Vagina (tissue), 2 donors: ENCODE measurements around the gene FAM163A. TPM values are rescaled to one million over a fixed set of nuclear protein-coding genes. Genes with fewer than 3 reads are reported as not detected.
A peak's percentile ranks its signal among the peaks of the same experiment; 100 is the strongest.
"Not testable (repeated sequence)": the region's sequence is repeated elsewhere in the genome, so short reads cannot be mapped to it uniquely, and the experiment has no call there.

Experiments
- DNase-seq, 2 donors: peaks; one replicate each; pipeline ENCODE4 v3.0.0-alpha.2; 2017; ENCODE audit errors: extremely low spot score in 2 of 2
- H3K27ac ChIP-seq: fragments of 200-600 bp; sonication (generic); one replicate; pipeline ENCODE4 v1.5.1; 2019
- H3K27me3 ChIP-seq: fragments of 200-600 bp; sonication (generic); one replicate; pipeline ENCODE4 v1.5.1; 2019
- H3K36me3 ChIP-seq, 2 donors: fragments of 200-600 bp; sonication (generic); one replicate each; pipeline ENCODE4 v1.5.1; 2017 to 2019
- H3K4me1 ChIP-seq: fragments of 200-600 bp; sonication (generic); one replicate; pipeline ENCODE4 v1.5.1; 2019
- H3K4me3 ChIP-seq, 2 donors: fragments of 200-600 bp; sonication (generic); 1 replicate in 1 of 2; 2 replicates in 1 of 2; pipeline ENCODE4 v1.5.1; 2016 to 2019
- H3K9me3 ChIP-seq: fragments of 200-600 bp; sonication (generic); one replicate; pipeline ENCODE4 v1.5.1; 2019
- POLR2A ChIP-seq, 2 donors: fragments of 450-650 bp; IDR thresholded peaks; one replicate each; pipeline ENCODE4 v1.6.1; 2017; ENCODE audit warnings: antibody characterized with exemption in 2 of 2, mild to moderate bottlenecking in 2 of 2, moderate library complexity in 2 of 2
- POLR2AphosphoS5 ChIP-seq, 2 donors: sonication (generic); formaldehyde crosslinking; IDR thresholded peaks; one replicate each; pipeline ENCODE4 v1.9.0; 2017; ENCODE audit warnings: antibody characterized with exemption in 2 of 2, mild to moderate bottlenecking in 2 of 2, low read depth in 1 of 2; ENCODE audit not compliant: insufficient read depth in 1 of 2
- intact Hi-C: fragments of 100-400 bp; cut with DNase I; formaldehyde crosslinking; loops from one replicate; pipeline ENCODE4 v1.15.1; 2023
- total RNA-seq: library from RNA; depleted of rRNA; stranded (reverse); fragments of >200 nt; gene quantifications from one replicate; pipeline ENCODE4 v1.2.3, GENCODE V29; 2016
- TF ChIP-seq, protein P1 (sequence below), 3 experiments: fragments of 450-650 bp in 2 of 3; fragments of 200-600 bp in 1 of 3; sonication (generic) in 1 of 3; IDR thresholded peaks; one replicate each; pipeline ENCODE4 v1.5.1; 2017 to 2019; ENCODE audit warnings: antibody characterized with exemption in 3 of 3, mild to moderate bottlenecking in 2 of 3, moderate library complexity in 2 of 3

The FAM163A gene
- total RNA-seq = 2.5 TPM

DNA sequence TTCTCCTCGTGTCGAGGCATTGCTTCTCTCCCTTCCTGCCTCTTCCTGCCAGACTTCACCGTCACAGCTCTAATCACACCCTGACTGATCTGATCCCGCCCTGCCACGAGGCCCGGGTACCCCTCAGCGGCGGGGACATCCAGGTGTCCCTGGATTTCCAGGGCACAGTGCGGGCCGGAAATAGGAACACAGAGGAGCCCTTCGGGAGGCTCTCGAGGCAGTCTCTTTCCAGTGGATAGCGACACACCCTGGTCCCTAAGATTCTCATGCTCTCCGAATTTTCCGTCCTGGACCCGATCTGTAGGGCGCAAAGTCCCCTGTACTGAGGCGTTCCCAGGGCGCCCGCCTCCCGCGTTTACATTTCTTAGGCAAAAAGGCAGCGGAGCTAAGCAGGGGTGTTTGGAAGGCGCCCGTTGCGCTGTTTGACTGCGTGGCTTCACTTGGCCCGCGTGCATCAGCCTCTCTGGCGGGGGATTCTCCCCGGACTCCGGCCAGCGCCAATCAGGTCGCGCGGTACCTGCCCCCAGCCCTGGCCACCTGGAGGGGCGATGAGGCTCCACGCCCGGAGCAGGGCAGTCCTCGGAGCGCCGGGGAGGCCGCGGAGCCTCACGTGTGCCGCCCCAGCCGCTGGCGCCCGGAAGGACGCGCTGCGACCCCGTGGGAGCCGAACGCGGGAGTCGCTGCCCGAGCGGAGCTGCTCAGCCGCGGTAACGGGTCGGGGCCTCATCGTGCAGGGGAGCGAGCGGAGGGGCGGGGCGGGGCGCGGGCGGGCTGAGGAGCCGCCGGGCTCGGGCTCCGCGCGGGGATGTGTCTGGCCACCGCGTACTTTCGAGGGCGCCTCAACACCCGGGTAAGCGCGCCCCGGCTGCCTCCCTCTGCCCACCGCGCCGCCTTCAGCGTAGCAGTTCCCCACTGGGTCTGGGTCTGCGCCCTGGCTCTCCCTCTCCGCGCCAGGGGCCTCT lies at the start of gene FAM163A:
TSS of gene FAM163A (plus strand) at position 575 of the 962 bp plus-strand sequence. CDS start 69,807 bp downstream, outside the sequence.
- peak within 1 kb of the TSS; percentile 24 to 28 for H3K4me3 ChIP-seq
- no peak for TF ChIP-seq POLR2A (IDR thresholded peaks at IDR 0.05)
- H3K27me3 ChIP-seq = no peaks in the 10 kb centered on the region
- H3K27ac ChIP-seq = no peak within 1 kb of the TSS
- no peaks in the 10 kb centered on the region for H3K36me3 ChIP-seq
- no peak for DNase-seq
- no peaks in the 10 kb centered on the region for H3K9me3 ChIP-seq
- H3K4me1 ChIP-seq = peaks cover 21% of the 10 kb centered on the region
- intact Hi-C loops = no loop called here

GRCh38 chr1:179694530-179694929 lies 48.6 kb upstream of the FAM163A start:
- H3K27ac ChIP-seq, DNase-seq, H3K4me1 ChIP-seq, H3K9me3 ChIP-seq, H3K27me3 ChIP-seq, intact Hi-C loops, H3K36me3 ChIP-seq, H3K4me3 ChIP-seq: not testable (repeated sequence)

DNA sequence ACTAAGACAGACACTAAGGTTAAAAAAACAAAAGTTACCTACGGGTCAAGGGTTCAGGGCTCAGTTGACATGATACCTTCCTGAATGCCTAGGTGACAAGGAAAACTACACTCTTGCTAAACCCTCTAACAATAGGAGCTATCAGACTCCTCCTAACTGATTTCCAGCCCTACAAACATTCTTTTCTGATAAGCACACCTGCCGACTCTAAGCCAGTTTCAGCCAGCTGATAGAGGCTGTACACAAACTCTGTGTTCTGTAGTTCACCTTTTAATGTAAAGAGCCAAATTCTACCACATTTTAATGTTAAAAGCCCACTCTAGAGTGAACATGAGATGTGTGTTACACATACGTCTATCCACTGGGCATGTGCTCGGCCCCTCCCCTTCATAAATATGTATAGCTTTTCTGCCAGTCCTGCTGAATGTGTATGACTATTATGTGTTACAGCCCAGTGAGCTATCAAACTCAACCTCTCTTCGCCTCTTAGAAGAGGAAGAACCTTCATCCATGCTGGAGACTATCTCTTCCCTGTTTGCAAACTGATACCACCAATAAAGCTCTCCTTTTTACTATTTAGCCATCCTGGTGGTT lies 40.0 kb upstream of the FAM163A start:
- Histone ChIP-seq H3K4me1 (no peaks in the 10 kb centered on the region), H3K4me3 (no peak overlapping the region), H3K27ac (no peak overlapping the region), H3K9me3 (no peaks in the 10 kb centered on the region), H3K27me3 (no peaks in the 10 kb centered on the region), H3K36me3 (no peaks in the 10 kb centered on the region)
- DNase-seq = no peak
- intact Hi-C loops = no loop called here
- no peak for TF ChIP-seq POLR2A (IDR thresholded peaks at IDR 0.05)
- TF ChIP-seq, protein P1, sequence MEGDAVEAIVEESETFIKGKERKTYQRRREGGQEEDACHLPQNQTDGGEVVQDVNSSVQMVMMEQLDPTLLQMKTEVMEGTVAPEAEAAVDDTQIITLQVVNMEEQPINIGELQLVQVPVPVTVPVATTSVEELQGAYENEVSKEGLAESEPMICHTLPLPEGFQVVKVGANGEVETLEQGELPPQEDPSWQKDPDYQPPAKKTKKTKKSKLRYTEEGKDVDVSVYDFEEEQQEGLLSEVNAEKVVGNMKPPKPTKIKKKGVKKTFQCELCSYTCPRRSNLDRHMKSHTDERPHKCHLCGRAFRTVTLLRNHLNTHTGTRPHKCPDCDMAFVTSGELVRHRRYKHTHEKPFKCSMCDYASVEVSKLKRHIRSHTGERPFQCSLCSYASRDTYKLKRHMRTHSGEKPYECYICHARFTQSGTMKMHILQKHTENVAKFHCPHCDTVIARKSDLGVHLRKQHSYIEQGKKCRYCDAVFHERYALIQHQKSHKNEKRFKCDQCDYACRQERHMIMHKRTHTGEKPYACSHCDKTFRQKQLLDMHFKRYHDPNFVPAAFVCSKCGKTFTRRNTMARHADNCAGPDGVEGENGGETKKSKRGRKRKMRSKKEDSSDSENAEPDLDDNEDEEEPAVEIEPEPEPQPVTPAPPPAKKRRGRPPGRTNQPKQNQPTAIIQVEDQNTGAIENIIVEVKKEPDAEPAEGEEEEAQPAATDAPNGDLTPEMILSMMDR (IDR thresholded peaks at IDR 0.05) = no peak
- no peak for TF ChIP-seq POLR2AphosphoS5 (IDR thresholded peaks at IDR 0.05; ENCODE audit: insufficient read depth in 1 of 2, low read depth in 1 of 2)

- H3K27ac ChIP-seq = no peak overlapping the region
- no peak for DNase-seq
- no peaks in the 10 kb centered on the region for H3K4me1 ChIP-seq
- TF ChIP-seq POLR2AphosphoS5 (IDR thresholded peaks at IDR 0.05; ENCODE audit: insufficient read depth in 1 of 2, low read depth in 1 of 2) = no peak
- TF ChIP-seq, protein P1 (IDR thresholded peaks at IDR 0.05) = peak; percentile 41 to 73 (median 62)
- no peaks in the 10 kb centered on the region for H3K36me3 ChIP-seq
- intact Hi-C loops = loop anchor here (2.0 kb wide), 1 partner anchor 102 kb away; no protein-coding TSS in a partner anchor
- no peaks in the 10 kb centered on the region for H3K27me3 ChIP-seq
- H3K9me3 ChIP-seq = no peaks in the 10 kb centered on the region
- H3K4me3 ChIP-seq = no peak overlapping the region
Observed at GRCh38 chr1:179706339-179706941, 36.7 kb upstream of the FAM163A start.

GRCh38 chr1:179707406-179707805 lies 35.7 kb upstream of the FAM163A start:
- Histone ChIP-seq H3K9me3 (no peaks in the 10 kb centered on the region), H3K4me3 (no peak overlapping the region), H3K4me1 (no peaks in the 10 kb centered on the region), H3K36me3 (no peaks in the 10 kb centered on the region), H3K27me3 (no peaks in the 10 kb centered on the region), H3K27ac (no peak overlapping the region)
- no peak for DNase-seq
- intact Hi-C loops = loop anchor here (2.0 kb wide), 1 partner anchor 101 kb away; no protein-coding TSS in a partner anchor
- TF ChIP-seq POLR2A (IDR thresholded peaks at IDR 0.05) (no peak), POLR2AphosphoS5 (IDR thresholded peaks at IDR 0.05; ENCODE audit: insufficient read depth in 1 of 2, low read depth in 1 of 2) (no peak)
- TF ChIP-seq, protein P1 (IDR thresholded peaks at IDR 0.05) = no peak
